ENCODE results near the gene SLIT3.
"Not testable (repeated sequence)": the region's sequence is repeated elsewhere in the genome, so short reads cannot be mapped to it uniquely, and the experiment has no call there.

SLIT3 gene

GRCh38 chr5:169168280-169168679, 132.7 kb downstream of the SLIT3 start:
- DNase-seq: no peak

DNA sequence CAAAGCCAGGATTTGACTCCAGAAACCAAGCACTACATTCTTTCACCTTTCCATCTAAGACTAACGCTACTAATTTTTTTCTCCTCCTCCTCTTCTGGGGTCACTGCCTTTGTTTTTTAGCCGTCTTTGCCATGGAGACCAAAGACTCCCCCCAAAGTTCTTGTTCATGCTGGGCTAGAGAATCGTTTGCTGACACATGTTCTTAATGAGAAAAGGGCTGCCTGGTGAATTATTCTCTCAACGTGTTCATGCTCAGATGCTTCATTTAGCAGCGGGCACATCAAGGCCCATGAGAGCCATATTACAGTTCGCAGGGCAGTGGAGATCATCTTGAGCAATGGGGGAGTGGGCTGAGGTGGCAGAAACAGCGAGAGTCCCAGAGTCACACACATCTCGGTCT, 134.9 kb downstream of the SLIT3 start:
- no peak for DNase-seq

- no peak for DNase-seq
These were observed 135.9 kb downstream of the SLIT3 start for GRCh38 chr5:169165052-169165451.

GRCh38 chr5:169164481-169164925, 136.4 kb downstream of the SLIT3 start:
- no peak for DNase-seq

GRCh38 chr5:169162407-169162806, 138.5 kb downstream of the SLIT3 start:
- DNase-seq: no peak

GRCh38 chr5:169161022-169161680, 139.8 kb downstream of the SLIT3 start:
- DNase-seq: no peak

- no peak for DNase-seq
These were observed 140.5 kb downstream of the SLIT3 start for GRCh38 chr5:169160405-169160901.

DNA sequence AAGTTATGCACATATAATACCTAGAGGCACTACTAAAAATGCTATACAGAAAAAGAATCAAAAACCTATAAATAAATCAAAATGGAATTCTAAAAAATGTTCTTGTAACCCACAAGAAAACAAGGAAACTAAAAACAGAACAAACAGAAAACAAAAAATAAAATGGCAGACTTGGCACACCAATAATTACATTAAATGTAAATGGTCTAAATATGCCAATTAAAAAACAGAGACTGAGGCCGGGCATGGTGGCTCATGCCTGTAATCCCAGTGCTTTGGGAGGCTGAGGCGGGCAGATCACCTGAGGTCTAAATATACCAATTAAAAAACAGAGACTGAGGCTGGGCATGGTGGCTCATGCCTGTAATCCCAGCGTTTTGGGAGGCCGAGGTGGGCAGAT, 142.2 kb downstream of the SLIT3 start:
- DNase-seq: no peak

- DNase-seq: no peak
These were observed 143.9 kb downstream of the SLIT3 start for GRCh38 chr5:169157064-169157463.

GRCh38 chr5:169154679-169155078, 146.3 kb downstream of the SLIT3 start:
- no peak for DNase-seq

DNA sequence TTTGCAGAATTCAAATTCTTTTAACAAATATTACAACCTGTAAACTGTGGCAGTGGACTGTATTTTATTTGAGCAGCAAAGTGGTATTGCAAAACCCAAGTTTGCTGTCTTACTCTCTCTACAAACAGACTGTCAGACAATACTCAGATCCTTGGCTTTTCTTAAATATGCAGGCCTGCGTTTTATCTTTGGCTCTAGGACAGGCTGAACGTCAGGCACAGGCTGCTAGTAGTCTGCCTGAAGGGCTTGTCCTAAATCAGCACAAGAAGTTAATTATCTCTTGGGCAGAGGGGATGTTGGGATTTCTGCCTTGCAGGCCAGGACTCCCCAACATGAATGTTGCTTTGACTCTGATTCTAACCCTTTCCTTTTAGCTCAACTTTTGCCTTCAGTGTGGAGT, 147.5 kb downstream of the SLIT3 start:
- DNase-seq: no peak

DNA sequence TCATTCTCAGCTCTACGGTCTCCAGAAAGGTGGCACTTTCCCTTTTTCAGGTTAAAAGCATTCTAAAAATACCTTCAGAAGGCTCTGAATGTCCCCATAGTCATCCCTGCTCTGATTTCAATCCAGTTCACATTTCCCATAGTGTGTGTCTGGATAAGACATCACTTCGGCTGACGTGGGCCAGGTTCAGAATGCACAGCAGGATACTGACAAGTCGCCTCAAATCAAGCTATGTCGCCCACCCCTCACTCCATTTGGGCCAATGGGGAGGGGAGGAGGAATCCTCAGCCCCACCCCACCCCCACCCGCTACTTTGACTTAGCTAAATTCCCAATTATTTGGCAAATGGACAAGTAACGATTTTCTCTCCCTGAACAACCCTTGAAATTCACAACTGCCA, 148.0 kb downstream of the SLIT3 start:
- DNase-seq: no peak

DNA sequence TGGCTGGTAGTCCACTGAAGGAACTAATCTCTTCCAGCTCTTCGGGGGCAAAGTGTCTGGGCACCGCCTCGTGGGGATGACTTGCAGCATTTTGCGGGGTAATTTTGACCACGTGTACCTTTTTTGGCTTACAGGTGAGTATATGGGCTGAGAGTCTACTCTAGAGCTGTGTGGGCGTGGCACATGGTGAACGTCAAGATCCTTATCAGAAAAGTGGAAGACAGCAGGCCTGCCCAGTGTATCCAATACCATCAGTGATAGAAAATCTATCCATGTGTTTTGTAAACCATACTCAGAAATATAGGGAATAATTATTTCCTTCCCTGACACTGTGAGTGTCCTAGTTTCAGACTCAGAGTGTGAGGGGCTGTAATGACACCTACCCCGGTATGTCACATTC, 148.5 kb downstream of the SLIT3 start:
- DNase-seq: no peak

DNA sequence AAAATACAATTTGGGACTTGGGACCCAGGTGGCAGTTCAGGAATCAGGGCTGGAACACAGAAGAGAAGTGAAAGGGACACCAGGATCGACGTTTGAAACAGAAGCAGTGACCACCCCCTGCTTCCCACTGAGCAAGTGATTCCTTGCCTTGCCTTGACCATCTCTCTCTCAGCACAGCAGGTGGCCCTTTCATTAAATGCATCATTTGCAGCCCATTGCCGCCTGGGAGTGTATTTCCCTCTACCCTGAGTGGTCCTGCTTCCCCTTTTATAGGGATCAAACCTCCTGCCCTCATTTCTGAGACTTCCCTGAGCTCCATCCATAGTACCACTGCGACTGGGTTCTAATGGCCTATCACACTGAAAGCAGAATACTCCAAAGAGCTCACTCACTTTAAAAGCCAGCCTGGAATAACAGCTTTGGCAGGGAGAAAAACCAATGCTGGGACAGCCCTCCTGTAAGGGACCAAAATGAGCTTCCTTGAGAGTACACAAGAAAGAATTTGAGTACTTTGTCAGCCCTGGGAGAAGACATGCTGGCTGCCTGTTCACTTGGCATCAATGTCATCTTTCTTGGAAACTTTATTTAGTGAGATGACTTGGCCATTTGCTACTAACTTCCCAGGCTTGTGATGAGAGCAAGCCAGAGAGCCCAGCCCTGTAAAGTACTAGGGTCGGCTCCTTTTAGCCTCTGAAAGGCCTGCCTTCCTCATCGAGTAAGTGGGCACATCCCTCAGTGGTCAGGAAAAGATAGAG, 149.7 kb downstream of the SLIT3 start:
- DNase-seq: no peak

- DNase-seq: no peak
These were observed 150.8 kb downstream of the SLIT3 start for GRCh38 chr5:169150108-169150507.

- no peak for DNase-seq
These were observed 151.6 kb downstream of the SLIT3 start for GRCh38 chr5:169149317-169149716.

DNA sequence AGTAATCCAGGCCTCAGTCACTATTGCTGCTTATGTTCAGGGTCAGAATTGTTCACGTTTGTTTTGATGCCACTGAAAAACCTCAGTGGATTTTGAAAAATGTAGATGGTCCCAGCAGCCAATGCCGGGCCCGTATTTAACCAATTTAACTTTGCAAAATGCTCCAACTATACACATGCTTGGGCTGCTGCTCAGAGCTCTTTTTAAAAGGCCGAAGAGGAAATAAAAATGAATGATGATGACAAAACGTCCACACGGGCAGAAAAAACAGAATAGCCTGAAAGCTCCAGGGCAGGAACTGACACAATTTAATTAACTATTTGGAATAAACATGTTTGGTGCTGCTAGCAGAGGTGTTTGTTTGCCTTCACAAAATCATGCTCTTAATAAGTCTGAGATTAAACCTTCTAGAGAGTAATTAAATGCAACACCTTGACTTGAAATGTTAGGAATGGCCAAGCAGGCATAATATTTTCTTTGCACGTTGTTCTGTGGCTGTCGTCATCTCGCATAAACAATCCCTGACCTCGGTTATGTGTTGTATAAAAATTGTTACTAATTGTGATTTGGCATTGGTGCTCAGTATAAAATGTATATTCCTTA, 152.7 kb downstream of the SLIT3 start:
- DNase-seq: no peak

DNA sequence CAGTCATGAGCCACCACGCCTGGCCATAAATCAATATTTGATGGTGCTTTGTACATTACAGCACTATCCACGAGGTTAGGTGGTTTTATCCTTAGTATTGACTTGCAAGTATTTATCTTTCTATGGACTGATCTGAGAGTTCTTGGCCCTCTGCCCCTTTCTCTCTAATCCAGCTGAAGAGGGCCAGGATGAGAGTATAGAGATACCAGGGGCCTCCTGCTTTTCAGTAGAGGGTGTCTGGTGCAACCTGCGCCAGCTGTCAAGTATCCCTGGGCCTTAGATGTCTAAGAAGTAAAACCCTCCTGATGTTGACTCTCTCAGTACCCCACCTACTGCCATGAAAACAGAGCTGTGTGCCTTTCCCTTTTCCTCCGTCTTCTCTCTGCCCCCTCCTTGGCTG, 153.4 kb downstream of the SLIT3 start:
- DNase-seq: no peak

GRCh38 chr5:169146158-169146557, 154.8 kb downstream of the SLIT3 start:
- DNase-seq: no peak

DNA sequence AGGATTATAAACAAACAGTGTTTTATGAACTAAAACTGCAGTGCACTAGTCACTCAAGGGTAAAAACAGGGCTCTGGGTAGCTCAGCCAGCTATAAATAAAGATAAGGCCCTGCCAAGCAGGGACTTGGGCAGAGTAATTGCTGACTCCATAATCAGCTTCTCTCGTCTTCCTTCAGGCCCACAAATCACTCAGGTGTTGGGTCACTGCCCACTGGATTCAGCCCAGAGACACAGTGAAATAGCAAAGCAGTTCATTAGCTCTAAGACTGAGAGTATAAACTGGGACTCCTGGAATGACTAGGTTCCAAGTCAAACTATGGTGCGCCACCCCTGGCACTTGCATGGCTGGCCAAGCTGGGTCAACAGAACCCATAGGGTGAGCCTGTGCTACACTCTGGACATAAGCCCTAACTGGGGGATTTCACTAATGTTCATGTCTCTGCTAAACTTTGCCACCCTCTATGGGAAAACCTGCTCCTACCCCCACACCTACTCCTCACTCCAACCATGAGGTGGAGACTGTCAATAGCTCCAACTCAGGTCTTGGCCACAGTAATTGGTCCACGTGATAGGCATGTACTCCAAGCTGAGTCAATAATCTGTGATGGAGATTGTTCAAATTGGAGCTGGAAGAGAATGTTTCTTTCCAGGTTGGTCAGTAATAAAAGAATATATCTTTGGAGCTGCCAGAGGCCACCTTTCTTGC, 158.5 kb downstream of the SLIT3 start:
- no peak for DNase-seq

GRCh38 chr5:169140215-169140614, 160.7 kb downstream of the SLIT3 start:
- DNase-seq: not testable (repeated sequence)

- no peak for DNase-seq
These were observed 161.4 kb downstream of the SLIT3 start for GRCh38 chr5:169139480-169140050.

GRCh38 chr5:169133531-169133930, 167.4 kb downstream of the SLIT3 start:
- no peak for DNase-seq

Data from NCI-H2171 (cell line).